ENCODE measurements around the gene SPAG16.

- TF ChIP-seq TCF7L2 (IDR thresholded peaks at IDR 0.05; ENCODE audit: borderline replicate concordance, extremely low read depth, insufficient read depth, insufficient read length), result no peak
- no peak for TF ChIP-seq REST (IDR thresholded peaks at IDR 0.05; ENCODE audit: low read depth)
- TF ChIP-seq CEBPB (IDR thresholded peaks at IDR 0.05; ENCODE audit: low read depth), result no peak
- no peak for TF ChIP-seq CTCF (IDR thresholded peaks at IDR 0.05 in 2 of 3, conservative IDR thresholded peaks at IDR 0.05 in 1 of 3; ENCODE audit: borderline replicate concordance in 1 of 3, insufficient read depth in 1 of 3, low read depth in 2 of 3, low read length in 2 of 3)
- TF ChIP-seq EZH2 (IDR thresholded peaks at IDR 0.05), result no peak
- TF ChIP-seq YY1 (IDR thresholded peaks at IDR 0.05; ENCODE audit: extremely low read depth, insufficient replicate concordance, low read depth, low read length), result no peak
- TF ChIP-seq POLR2A (IDR thresholded peaks at IDR 0.05; ENCODE audit: borderline replicate concordance, extremely low read depth, insufficient read depth, insufficient read length), result no peak
- no peak for TF ChIP-seq POLR2AphosphoS5 (IDR thresholded peaks at IDR 0.05; ENCODE audit: low read depth, low read length)
- no peak for TF ChIP-seq ZBTB33 (IDR thresholded peaks at IDR 0.05; ENCODE audit: extremely low read depth, insufficient replicate concordance, low read length)
- no peak for TF ChIP-seq SIN3A (IDR thresholded peaks at IDR 0.05; ENCODE audit: low read depth)
- no peak for TF ChIP-seq EZH2phosphoT487 (IDR thresholded peaks at IDR 0.05; ENCODE audit: borderline replicate concordance)
- TF ChIP-seq SP1 (IDR thresholded peaks at IDR 0.05; ENCODE audit: low read depth), result no peak
- no peak for TF ChIP-seq ATF3 (IDR thresholded peaks at IDR 0.05)
- no peak for TF ChIP-seq MAX (IDR thresholded peaks at IDR 0.05)
These were observed 1109.5 kb downstream of the SPAG16 start for GRCh38 chr2:214393796-214394195.
